A549 (cell line): ENCODE data around the gene STAM. TPM values are rescaled to one million over a fixed set of nuclear protein-coding genes. Genes with fewer than 3 reads are reported as not detected.

Source experiments
- ATAC-seq, 2 experiments: fragments of 200-7000 bp in 1 of 2; fragments of >200 bp in 1 of 2; cut with Nextera tagmentation in 1 of 2; cut with Tn5 transposase in 1 of 2; 3 replicates each; pipeline versions ENCODE4 v1.8.0 to v1.9.1; 2018 to 2020; ENCODE audit warnings: mild to moderate bottlenecking in 1 of 2, moderate library complexity in 1 of 2
- CTCF ChIA-PET: fragments of 300-600 bp; sonication (Branson Sonifier 250); formaldehyde crosslinking; extraction: SDS; loops from one replicate; lab custom pipeline; 2021; ENCODE audit warnings: antibody characterized with exemption, inconsistent platforms; lab: Yijun Ruan, JAX
- POLR2A ChIA-PET: fragments of 350-600 bp; formaldehyde crosslinking; extraction: SDS; loops from one replicate; lab custom pipeline; 2021; ENCODE audit warnings: antibody characterized with exemption, inconsistent platforms; lab: Yijun Ruan, JAX
- DNase-seq, 2 experiments: peaks; one replicate each; pipeline versions ENCODE4 v3.0.0 to v3.0.0-alpha.2; 2011 to 2016; ENCODE audit warnings: low read depth in 1 of 2, low spot score in 1 of 2
- FAIRE-seq: peaks from 2 replicates; lab custom pipeline; 2011; peaks lifted over from hg19 to GRCh38; lab: Jason Lieb, UNC
- H3K27ac ChIP-seq, 2 experiments: fragments of >200 bp; sonication (Bioruptor Twin); formaldehyde crosslinking; 3 replicates each; pipeline ENCODE4 v1.5.1; 2016 to 2017
- H3K4me1 ChIP-seq: fragments of >200 bp; sonication (Bioruptor Twin); formaldehyde crosslinking; 3 replicates; pipeline ENCODE4 v1.6.1; 2016
- H3K4me2 ChIP-seq: fragments of >200 bp; sonication (Bioruptor Twin); formaldehyde crosslinking; 3 replicates; pipeline ENCODE4 v1.6.1; 2016
- H3K4me3 ChIP-seq: fragments of >200 bp; sonication (Bioruptor Twin); formaldehyde crosslinking; 3 replicates; pipeline ENCODE4 v1.5.1; 2016
- H3K9me3 ChIP-seq: fragments of >200 bp; sonication (Bioruptor Twin); formaldehyde crosslinking; 3 replicates; pipeline ENCODE4 v1.6.1; 2016
- CTCF ChIP-seq: fragments of >200 bp; sonication (Bioruptor Twin); formaldehyde crosslinking; IDR thresholded peaks from 3 replicates; pipeline ENCODE4 v1.5.1; 2016
- ELK1 ChIP-seq: fragments of 150-350 bp; IDR thresholded peaks from 2 replicates; pipeline ENCODE4 v1.6.1; 2014; ENCODE audit warnings: low read depth, mild to moderate bottlenecking, low read length
- FOSB ChIP-seq: fragments of 250-450 bp; sonication (Bioruptor Pico); IDR thresholded peaks from 2 replicates; pipeline ENCODE4 v1.5.0; 2020; ENCODE audit warnings: mild to moderate bottlenecking, moderate library complexity
- HMGXB4 ChIP-seq: fragments of 250-450 bp; sonication (Bioruptor Pico); IDR thresholded peaks from 2 replicates; pipeline ENCODE4 v1.5.0; 2021; ENCODE audit warnings: mild to moderate bottlenecking, moderate library complexity, borderline replicate concordance
- JUN ChIP-seq, 2 experiments: fragments of >200 bp; sonication (Bioruptor Twin); formaldehyde crosslinking; IDR thresholded peaks; 2 replicates in 1 of 2; 3 replicates in 1 of 2; pipeline ENCODE4 v1.6.1; 2016 to 2017
- MAFK ChIP-seq: fragments of 450-650 bp; IDR thresholded peaks from 2 replicates; pipeline ENCODE4 v1.6.1; 2014; ENCODE audit not compliant: partially characterized antibody
- MAX ChIP-seq: IDR thresholded peaks from 2 replicates; pipeline ENCODE4 v1.6.1; 2012
- MYC ChIP-seq: IDR thresholded peaks from 2 replicates; pipeline ENCODE4 v1.6.1; 2012; ENCODE audit warnings: mild to moderate bottlenecking, inconsistent platforms, low read length, improper control_type of control experiment, borderline replicate concordance
- NFE2L2 ChIP-seq: fragments of 150-350 bp; conservative IDR thresholded peaks from 2 replicates; pipeline ENCODE4 v1.6.1; 2014; ENCODE audit warnings: low read length
- NR3C1 ChIP-seq: fragments of >200 bp; sonication (Bioruptor Twin); formaldehyde crosslinking; IDR thresholded peaks from 3 replicates; pipeline ENCODE4 v1.6.1; 2017
- RAD21 ChIP-seq, 2 experiments: fragments of >200 bp in 1 of 2; sonication (Bioruptor Twin) in 1 of 2; formaldehyde crosslinking in 1 of 2; IDR thresholded peaks in 1 of 2; conservative IDR thresholded peaks in 1 of 2; 2 replicates in 1 of 2; 3 replicates in 1 of 2; pipeline ENCODE4 v1.6.1; 2012 to 2018; ENCODE audit warnings: inconsistent platforms in 1 of 2
- SMC3 ChIP-seq: fragments of >200 bp; sonication (Bioruptor Twin); formaldehyde crosslinking; IDR thresholded peaks from 3 replicates; pipeline ENCODE4 v1.6.1; 2018; ENCODE audit warnings: inconsistent platforms
- WGBS: methylation state at CpG from one replicate; pipeline ENCODE4 v1.1.6; 2017; ENCODE audit errors: missing lambda C conversion rate; 5-methylcytosine and 5-hydroxymethylcytosine counted together
- polyA plus RNA-seq, 4 experiments: library from polyadenylated mRNA; depleted of rRNA in 3 of 4; stranded (reverse); fragments of >200 nt; fragmentation: RNase III in 1 of 4; extraction: RNeasy Plus Mini Kit Qiagen cat#74134 plus additional on column Dnase treatment in 1 of 4; gene quantifications; 2 replicates in 3 of 4; 3 replicates in 1 of 4; pipeline ENCODE4 v1.2.3, GENCODE V29; 2011 to 2017

The STAM gene
- polyA plus RNA-seq, 2 of the 4 experiments (the other 2 are of a cell fraction) = 24.4 to 51.7 TPM

GRCh38 chr10:17737027-17737965 lies 93.3 kb downstream of the STAM start:
- CTCF ChIA-PET = interaction anchor here (0.7 to 3.5 kb wide), 24 partner anchors 10 to 496 kb away, joined by 3 to 18 read pairs (median 4); no protein-coding TSS in a partner anchor
- 0 out of 3 replicates have a peak, but pooled peaks cover 3% of the 10 kb centered on the region for H3K4me1 ChIP-seq
- ATAC-seq = peak; percentile 43 to 60; a peak in 3 of 6 replicates
- FAIRE-seq = peak; percentile 92
- H3K4me3 ChIP-seq = no peak overlapping the region
- peak; percentile 30 to 36 for DNase-seq
- WGBS = 45% methylated on average over 12 of the region's 12 CpGs
- POLR2A ChIA-PET = no interaction called here
- no peak overlapping the region for H3K4me2 ChIP-seq
- H3K27ac ChIP-seq = no peak overlapping the region
- TF ChIP-seq FOSB (CRISPR knock-in tag) = no peak
- TF ChIP-seq CTCF = peak; percentile 84
- peak; percentile 66 to 71 for TF ChIP-seq RAD21 (conservative IDR thresholded peaks at IDR 0.05 in 1 of 2, IDR thresholded peaks at IDR 0.05 in 1 of 2)
- peak; percentile 75 for TF ChIP-seq SMC3
- TF ChIP-seq, all 56 proteins: peak for 3
- H3K9me3 ChIP-seq = no peaks in the 10 kb centered on the region

GRCh38 chr10:17740668-17741067 lies 96.7 kb downstream of the STAM start:
- Histone ChIP-seq H3K9me3 (no peaks in the 10 kb centered on the region), H3K4me1 (0 out of 3 replicates have a peak, but pooled peaks cover 3% of the 10 kb centered on the region), H3K4me2 (no peak overlapping the region), H3K4me3 (no peak overlapping the region), H3K27ac (no peak overlapping the region)
- POLR2A ChIA-PET = no interaction called here
- DNase-seq (no peak), ATAC-seq (no peak), FAIRE-seq (no peak)
- TF ChIP-seq MAFK (peak; percentile 86), NR3C1 (no peak)
- CTCF ChIA-PET = no interaction called here
- WGBS = 95% methylated on average over 1 of the region's 1 CpG

GRCh38 chr10:17742918-17743317 lies 99.0 kb downstream of the STAM start:
- Histone ChIP-seq H3K27ac (peak overlapping the region; percentile 23 to 74; a peak in 4 of 6 replicates), H3K4me2 (peak overlapping the region; percentile 68), H3K4me1 (peaks cover 3% of the 10 kb centered on the region; the same call in 1 of the 3 replicates)
- DNase-seq = peak; percentile 50 to 65
- no peak for TF ChIP-seq NFE2L2
- peak; percentile 66 to 67 for TF ChIP-seq RAD21 (conservative IDR thresholded peaks at IDR 0.05 in 1 of 2, IDR thresholded peaks at IDR 0.05 in 1 of 2)
- TF ChIP-seq JUN (IDR thresholded peaks at IDR 0.05) = 0 out of 5 replicates have a peak, but pooled peaks of 1 of the 2 experiments have one; percentile 15
- no peak for TF ChIP-seq ELK1
- TF ChIP-seq CTCF = peak; percentile 74
- peak; percentile 3 for TF ChIP-seq MAFK
- no peak for TF ChIP-seq MYC
- no peak for TF ChIP-seq MAX
- TF ChIP-seq HMGXB4 (CRISPR knock-in tag) = no peak
- peak; percentile 85 for TF ChIP-seq SMC3
- TF ChIP-seq, all 56 proteins: peak for 5
- H3K4me3 ChIP-seq = peak overlapping the region; percentile 27; the same call in 1 of the 3 replicates
- ATAC-seq (peak in 1 of 2 experiments; percentile 75; a peak in 3 of 6 replicates), FAIRE-seq (no peak)
- CTCF ChIA-PET = interaction anchor here (0.6 to 2.5 kb wide), 24 partner anchors 12 to 473 kb away, joined by 3 to 12 read pairs (median 4); partner anchors contain the start of genes HACD1 and STAM
- POLR2A ChIA-PET = no interaction called here
- 6% methylated on average over 14 of the region's 14 CpGs for WGBS
- no peaks in the 10 kb centered on the region for H3K9me3 ChIP-seq
